NCI-H460 (cell line): ENCODE results near the gene MADCAM1. TPM values are rescaled to one million over a fixed set of nuclear protein-coding genes. Genes with fewer than 3 reads are reported as not detected.

Experiments
- DNase-seq: peaks from one replicate; pipeline ENCODE4 v3.0.0-alpha.2; 2016; ENCODE audit warnings: low read depth; ENCODE audit errors: extremely low read depth
- small RNA-seq, 2 experiments: library from RNA; depleted of rRNA; stranded (forward); fragments of <200 nt; gene quantifications; one replicate each; pipeline ENCODE3, GENCODE V24; 2014
- total RNA-seq: library from RNA; depleted of rRNA; stranded (reverse); fragments of >200 nt; shearing (Covaris generic); gene quantifications from 2 replicates; pipeline ENCODE4 v1.2.3, GENCODE V29; 2014; rRNA removed

MADCAM1 gene
- total RNA-seq, 1 experiment from 2014 or later, result not detected

- no peak for DNase-seq
Observed at GRCh38 chr19:547836-548720, 51.8 kb downstream of the MADCAM1 start.

GRCh38 chr19:548886-549830 is 52.9 kb downstream of the MADCAM1 start:
- no peak for DNase-seq

DNA sequence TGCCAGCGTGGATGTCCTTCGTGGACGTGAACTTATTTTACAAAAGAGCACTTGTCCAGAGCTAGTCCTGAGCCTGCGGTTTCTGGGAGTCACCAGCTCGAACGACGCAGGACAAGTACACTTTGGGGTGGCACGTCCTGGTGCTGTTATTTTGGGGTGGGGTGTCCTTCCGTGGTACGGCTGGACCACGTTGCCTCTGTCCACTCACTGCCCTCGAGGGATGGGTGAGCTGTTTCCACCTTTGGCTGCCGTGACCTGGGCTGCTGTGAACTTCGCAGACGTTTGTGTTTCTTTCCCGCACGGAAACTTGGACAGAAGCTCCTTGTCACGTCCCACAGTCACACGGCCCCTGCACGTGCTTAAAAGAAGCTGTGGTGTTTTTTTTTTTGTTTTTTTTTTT is 58.5 kb downstream of the MADCAM1 start:
- DNase-seq, result no peak

Small RNA genes lying within 50 kb of the gene (small RNA-seq; reads per million reads assigned to genes)
- gene RNA5SP462, result 0 to 0.06 reads per million in 2 experiments

Other genes with a start within 250 kb of the MADCAM1 start
- gene PLPP2, start 205.1 kb upstream of the MADCAM1 start, total RNA-seq, result 91.1 and 102 TPM in 2 replicates
- 17.8 and 23.2 TPM in 2 replicates for gene MIER2, start 151.7 kb upstream of the MADCAM1 start, total RNA-seq
- gene C2CD4C, start 87.3 kb upstream of the MADCAM1 start, total RNA-seq, result 0.05 and 0.12 TPM in 2 replicates
- gene SHC2, start 35.5 kb upstream of the MADCAM1 start, total RNA-seq, result 0.58 and 1.1 TPM in 2 replicates
- 10.5 and 14.6 TPM in 2 replicates for gene TPGS1, start 11.0 kb downstream of the MADCAM1 start, total RNA-seq
- gene CDC34, start 35.3 kb downstream of the MADCAM1 start, total RNA-seq, result 60.6 and 66.0 TPM in 2 replicates
- not detected in 2 replicates for gene GZMM, start 47.6 kb downstream of the MADCAM1 start, total RNA-seq
- gene BSG, start 76.1 kb downstream of the MADCAM1 start, total RNA-seq, result 614 and 702 TPM in 2 replicates
- 0.45 and 0.63 TPM in 2 replicates for gene HCN2, start 93.4 kb downstream of the MADCAM1 start, total RNA-seq
- gene POLRMT, start 137.1 kb downstream of the MADCAM1 start, total RNA-seq, result 25.0 and 29.9 TPM in 2 replicates
- gene FGF22, start 143.4 kb downstream of the MADCAM1 start, total RNA-seq, result not detected in 2 replicates
- 27.0 and 33.5 TPM in 2 replicates for gene RNF126, start 166.7 kb downstream of the MADCAM1 start, total RNA-seq
- 43.3 and 51.7 TPM in 2 replicates for gene FSTL3, start 179.9 kb downstream of the MADCAM1 start, total RNA-seq
- gene PRSS57, start 199.0 kb downstream of the MADCAM1 start, total RNA-seq, result not detected in 2 replicates
- gene PALM, start 212.4 kb downstream of the MADCAM1 start, total RNA-seq, result 4.2 and 7.6 TPM in 2 replicates